ENCODE results near the gene NMNAT3. TPM values are rescaled to one million over a fixed set of nuclear protein-coding genes. Genes with fewer than 3 reads are reported as not detected.
A peak's percentile ranks its signal among the peaks of the same experiment; 100 is the strongest.

Gene NMNAT3
- total RNA-seq, 1 donor from 2014 or later = 4.2 TPM

GRCh38 chr3:139529662-139530061, 148.1 kb downstream of the NMNAT3 start:
- H3K36me3 ChIP-seq (ENCODE audit: control insufficient read depth in 3 of 3, insufficient read depth in 3 of 3, low read length in 3 of 3) = no peaks in the 10 kb centered on the region
- H3K27ac ChIP-seq (ENCODE audit: low read depth, low read length) = no peak overlapping the region
- no peaks in the 10 kb centered on the region for H3K27me3 ChIP-seq (ENCODE audit: control insufficient read depth in 3 of 3, insufficient read depth in 3 of 3, low read length in 3 of 3)
- H3K4me1 ChIP-seq (ENCODE audit: control insufficient read depth in 3 of 3, insufficient read depth in 3 of 3, low read length in 3 of 3) = peaks cover 5 to 13% (median 7%) of the 10 kb centered on the region in 3 donors
- no peak overlapping the region for H3K4me3 ChIP-seq (ENCODE audit: low read length in 3 of 3)
- no peak overlapping the region for H3K9ac ChIP-seq (ENCODE audit: low read depth in 1 of 3, low read length in 3 of 3)
- no peaks in the 10 kb centered on the region for H3K9me3 ChIP-seq (ENCODE audit: control insufficient read depth in 3 of 3, low read length in 3 of 3)

- Histone ChIP-seq H3K27me3 (ENCODE audit: control insufficient read depth in 3 of 3, insufficient read depth in 3 of 3, low read length in 3 of 3) (no peaks in the 10 kb centered on the region), H3K36me3 (ENCODE audit: control insufficient read depth in 3 of 3, insufficient read depth in 3 of 3, low read length in 3 of 3) (no peaks in the 10 kb centered on the region), H3K9ac (ENCODE audit: low read depth in 1 of 3, low read length in 3 of 3) (no peak overlapping the region), H3K9me3 (ENCODE audit: control insufficient read depth in 3 of 3, low read length in 3 of 3) (no peaks in the 10 kb centered on the region), H3K4me3 (ENCODE audit: low read length in 3 of 3) (no peak overlapping the region), H3K27ac (ENCODE audit: low read depth, low read length) (no peak overlapping the region), H3K4me1 (ENCODE audit: control insufficient read depth in 3 of 3, insufficient read depth in 3 of 3, low read length in 3 of 3) (peaks cover 0 to 8% (median 0%) of the 10 kb centered on the region in 3 donors)
Observed at GRCh38 chr3:139528924-139529323, 148.8 kb downstream of the NMNAT3 start.

GRCh38 chr3:139528281-139528680, 149.5 kb downstream of the NMNAT3 start:
- peaks cover 0 to 6% (median 0%) of the 10 kb centered on the region in 3 donors for H3K4me1 ChIP-seq (ENCODE audit: control insufficient read depth in 3 of 3, insufficient read depth in 3 of 3, low read length in 3 of 3)
- no peak overlapping the region for H3K4me3 ChIP-seq (ENCODE audit: low read length in 3 of 3)
- no peaks in the 10 kb centered on the region for H3K36me3 ChIP-seq (ENCODE audit: control insufficient read depth in 3 of 3, insufficient read depth in 3 of 3, low read length in 3 of 3)
- H3K9me3 ChIP-seq (ENCODE audit: control insufficient read depth in 3 of 3, low read length in 3 of 3) = no peaks in the 10 kb centered on the region
- H3K27me3 ChIP-seq (ENCODE audit: control insufficient read depth in 3 of 3, insufficient read depth in 3 of 3, low read length in 3 of 3) = no peaks in the 10 kb centered on the region
- H3K27ac ChIP-seq (ENCODE audit: low read depth, low read length) = no peak overlapping the region
- peak overlapping the region in 1 of 3 donors; percentile 35 for H3K9ac ChIP-seq (ENCODE audit: low read depth in 1 of 3, low read length in 3 of 3)

GRCh38 chr3:139527265-139527664, 150.5 kb downstream of the NMNAT3 start:
- no peaks in the 10 kb centered on the region for H3K36me3 ChIP-seq (ENCODE audit: control insufficient read depth in 3 of 3, insufficient read depth in 3 of 3, low read length in 3 of 3)
- no peaks in the 10 kb centered on the region for H3K9me3 ChIP-seq (ENCODE audit: control insufficient read depth in 3 of 3, low read length in 3 of 3)
- H3K4me1 ChIP-seq (ENCODE audit: control insufficient read depth in 3 of 3, insufficient read depth in 3 of 3, low read length in 3 of 3) = peaks cover 0 to 3% (median 0%) of the 10 kb centered on the region in 3 donors
- H3K9ac ChIP-seq (ENCODE audit: low read depth in 1 of 3, low read length in 3 of 3) = no peak overlapping the region
- no peaks in the 10 kb centered on the region for H3K27me3 ChIP-seq (ENCODE audit: control insufficient read depth in 3 of 3, insufficient read depth in 3 of 3, low read length in 3 of 3)
- no peak overlapping the region for H3K27ac ChIP-seq (ENCODE audit: low read depth, low read length)
- no peak overlapping the region for H3K4me3 ChIP-seq (ENCODE audit: low read length in 3 of 3)

GRCh38 chr3:139526146-139526545, 151.6 kb downstream of the NMNAT3 start:
- no peaks in the 10 kb centered on the region for H3K9me3 ChIP-seq (ENCODE audit: control insufficient read depth in 3 of 3, low read length in 3 of 3)
- H3K36me3 ChIP-seq (ENCODE audit: control insufficient read depth in 3 of 3, insufficient read depth in 3 of 3, low read length in 3 of 3) = no peaks in the 10 kb centered on the region
- no peaks in the 10 kb centered on the region for H3K27me3 ChIP-seq (ENCODE audit: control insufficient read depth in 3 of 3, insufficient read depth in 3 of 3, low read length in 3 of 3)
- H3K4me1 ChIP-seq (ENCODE audit: control insufficient read depth in 3 of 3, insufficient read depth in 3 of 3, low read length in 3 of 3) = peaks cover 0 to 3% (median 0%) of the 10 kb centered on the region in 3 donors
- no peak overlapping the region for H3K4me3 ChIP-seq (ENCODE audit: low read length in 3 of 3)
- H3K27ac ChIP-seq (ENCODE audit: low read depth, low read length) = no peak overlapping the region
- H3K9ac ChIP-seq (ENCODE audit: low read depth in 1 of 3, low read length in 3 of 3) = no peak overlapping the region

GRCh38 chr3:139524841-139525636, 152.7 kb downstream of the NMNAT3 start:
- Histone ChIP-seq H3K27ac (ENCODE audit: low read depth, low read length) (no peak overlapping the region), H3K36me3 (ENCODE audit: control insufficient read depth in 3 of 3, insufficient read depth in 3 of 3, low read length in 3 of 3) (no peaks in the 10 kb centered on the region), H3K4me3 (ENCODE audit: low read length in 3 of 3) (no peak overlapping the region), H3K9ac (ENCODE audit: low read depth in 1 of 3, low read length in 3 of 3) (no peak overlapping the region), H3K27me3 (ENCODE audit: control insufficient read depth in 3 of 3, insufficient read depth in 3 of 3, low read length in 3 of 3) (no peaks in the 10 kb centered on the region), H3K9me3 (ENCODE audit: control insufficient read depth in 3 of 3, low read length in 3 of 3) (no peaks in the 10 kb centered on the region), H3K4me1 (ENCODE audit: control insufficient read depth in 3 of 3, insufficient read depth in 3 of 3, low read length in 3 of 3) (peaks cover 0 to 3% (median 0%) of the 10 kb centered on the region in 3 donors)

- H3K36me3 ChIP-seq (ENCODE audit: control insufficient read depth in 3 of 3, insufficient read depth in 3 of 3, low read length in 3 of 3) = no peaks in the 10 kb centered on the region
- H3K9me3 ChIP-seq (ENCODE audit: control insufficient read depth in 3 of 3, low read length in 3 of 3) = no peaks in the 10 kb centered on the region
- no peak overlapping the region for H3K27ac ChIP-seq (ENCODE audit: low read depth, low read length)
- no peak overlapping the region for H3K9ac ChIP-seq (ENCODE audit: low read depth in 1 of 3, low read length in 3 of 3)
- no peak overlapping the region for H3K4me3 ChIP-seq (ENCODE audit: low read length in 3 of 3)
- no peaks in the 10 kb centered on the region for H3K27me3 ChIP-seq (ENCODE audit: control insufficient read depth in 3 of 3, insufficient read depth in 3 of 3, low read length in 3 of 3)
- H3K4me1 ChIP-seq (ENCODE audit: control insufficient read depth in 3 of 3, insufficient read depth in 3 of 3, low read length in 3 of 3) = peaks cover 0 to 12% (median 6%) of the 10 kb centered on the region in 3 donors
Observed at GRCh38 chr3:139523718-139524117, 154.1 kb downstream of the NMNAT3 start.

- H3K9ac ChIP-seq (ENCODE audit: low read depth in 1 of 3, low read length in 3 of 3) = no peak overlapping the region
- H3K27ac ChIP-seq (ENCODE audit: low read depth, low read length) = no peak overlapping the region
- H3K4me3 ChIP-seq (ENCODE audit: low read length in 3 of 3) = no peak overlapping the region
- no peaks in the 10 kb centered on the region for H3K36me3 ChIP-seq (ENCODE audit: control insufficient read depth in 3 of 3, insufficient read depth in 3 of 3, low read length in 3 of 3)
- peaks cover 0 to 16% (median 6%) of the 10 kb centered on the region in 3 donors for H3K4me1 ChIP-seq (ENCODE audit: control insufficient read depth in 3 of 3, insufficient read depth in 3 of 3, low read length in 3 of 3)
- no peaks in the 10 kb centered on the region for H3K27me3 ChIP-seq (ENCODE audit: control insufficient read depth in 3 of 3, insufficient read depth in 3 of 3, low read length in 3 of 3)
- no peaks in the 10 kb centered on the region for H3K9me3 ChIP-seq (ENCODE audit: control insufficient read depth in 3 of 3, low read length in 3 of 3)
Observed at GRCh38 chr3:139523166-139523565, 154.6 kb downstream of the NMNAT3 start.

- Histone ChIP-seq H3K27ac (ENCODE audit: low read depth, low read length) (no peak overlapping the region), H3K9me3 (ENCODE audit: control insufficient read depth in 3 of 3, low read length in 3 of 3) (no peaks in the 10 kb centered on the region), H3K4me3 (ENCODE audit: low read length in 3 of 3) (no peak overlapping the region), H3K27me3 (ENCODE audit: control insufficient read depth in 3 of 3, insufficient read depth in 3 of 3, low read length in 3 of 3) (no peaks in the 10 kb centered on the region), H3K36me3 (ENCODE audit: control insufficient read depth in 3 of 3, insufficient read depth in 3 of 3, low read length in 3 of 3) (no peaks in the 10 kb centered on the region), H3K9ac (ENCODE audit: low read depth in 1 of 3, low read length in 3 of 3) (no peak overlapping the region), H3K4me1 (ENCODE audit: control insufficient read depth in 3 of 3, insufficient read depth in 3 of 3, low read length in 3 of 3) (peaks cover 0 to 14% (median 6%) of the 10 kb centered on the region in 3 donors)
Observed at GRCh38 chr3:139522421-139522820, 155.4 kb downstream of the NMNAT3 start.

GRCh38 chr3:139521816-139522215, 156.0 kb downstream of the NMNAT3 start:
- Histone ChIP-seq H3K9ac (ENCODE audit: low read depth in 1 of 3, low read length in 3 of 3) (no peak overlapping the region), H3K4me3 (ENCODE audit: low read length in 3 of 3) (no peak overlapping the region), H3K27me3 (ENCODE audit: control insufficient read depth in 3 of 3, insufficient read depth in 3 of 3, low read length in 3 of 3) (no peaks in the 10 kb centered on the region), H3K36me3 (ENCODE audit: control insufficient read depth in 3 of 3, insufficient read depth in 3 of 3, low read length in 3 of 3) (no peaks in the 10 kb centered on the region), H3K4me1 (ENCODE audit: control insufficient read depth in 3 of 3, insufficient read depth in 3 of 3, low read length in 3 of 3) (peaks cover 0 to 14% (median 6%) of the 10 kb centered on the region in 3 donors), H3K27ac (ENCODE audit: low read depth, low read length) (no peak overlapping the region), H3K9me3 (ENCODE audit: control insufficient read depth in 3 of 3, low read length in 3 of 3) (no peaks in the 10 kb centered on the region)

Data from skeletal muscle tissue (tissue), 4 donors.